ENCODE data around the gene KDELR3.

- no peak for TF ChIP-seq POLR2AphosphoS5 (IDR thresholded peaks at IDR 0.05)
- no peak for TF ChIP-seq CTCF (IDR thresholded peaks at IDR 0.05)
- no peak for TF ChIP-seq EP300 (IDR thresholded peaks at IDR 0.05; ENCODE audit: low read depth)
Observed at GRCh38 chr22:38519453-38520250, 51.8 kb downstream of the KDELR3 start.
